IMR-90 (cell line): ENCODE measurements around the gene GSTO1. TPM values are rescaled to one million over a fixed set of nuclear protein-coding genes. Genes with fewer than 3 reads are reported as not detected.
"Not testable (repeated sequence)": the region's sequence is repeated elsewhere in the genome, so short reads cannot be mapped to it uniquely, and the experiment has no call there.

ENCODE experiments used
- ATAC-seq: fragments of 200-7000 bp; cut with Tn5 transposase; 2 replicates; pipeline ENCODE4 v1.9.1; 2020; ENCODE audit warnings: low read depth, mild to moderate bottlenecking, moderate library complexity
- BruUV-seq: library from RNA; stranded (reverse); fragments of 400-500 nt; replicated peaks from 2 replicates; lab custom pipeline; 2021; lab: Mats Ljungman, UMichigan
- CTCF ChIA-PET: fragments of 300-600 bp; formaldehyde crosslinking; extraction: SDS; loops from one replicate; lab custom pipeline; 2021; ENCODE audit warnings: antibody characterized with exemption; lab: Yijun Ruan, JAX
- POLR2A ChIA-PET: fragments of 300-600 bp; sonication (Branson Sonifier 250); formaldehyde crosslinking; loops from one replicate; lab custom pipeline; 2022; ENCODE audit warnings: antibody characterized with exemption; ENCODE audit not compliant: unreplicated experiment; lab: Charles Lee
- DNase-seq: peaks from one replicate; pipeline ENCODE4 v3.0.0; 2013
- H2AFZ ChIP-seq: replicated peaks from 2 replicates; pipeline ENCODE3; 2013; ENCODE audit warnings: low read length, mild to moderate bottlenecking; ENCODE audit not compliant: poor library complexity
- H2AK5ac ChIP-seq: 2 replicates; pipeline ENCODE4 v1.6.1; 2013; ENCODE audit warnings: low read depth, low read length, inconsistent platforms
- H2AK9ac ChIP-seq: replicated peaks from 2 replicates; pipeline ENCODE3; 2013; ENCODE audit warnings: mild to moderate bottlenecking, low read depth, low read length, moderate library complexity; ENCODE audit not compliant: poor library complexity
- H2BK120ac ChIP-seq: 2 replicates; pipeline ENCODE4 v1.6.1; 2013; ENCODE audit warnings: low read depth, low read length, inconsistent platforms
- H2BK15ac ChIP-seq: 3 replicates; pipeline ENCODE4 v1.6.1; 2013; ENCODE audit warnings: low read depth, low read length, inconsistent platforms
- H2BK20ac ChIP-seq: 2 replicates; pipeline ENCODE4 v1.6.1; 2013; ENCODE audit warnings: low read depth, mild to moderate bottlenecking, inconsistent platforms, low read length, moderate library complexity
- H2BK5ac ChIP-seq: 2 replicates; pipeline ENCODE4 v1.6.1; 2013; ENCODE audit warnings: mild to moderate bottlenecking, low read depth, low read length, inconsistent platforms; ENCODE audit not compliant: poor library complexity, severe bottlenecking
- H3K14ac ChIP-seq: replicated peaks from 2 replicates; pipeline ENCODE4 v1.6.1; 2013; ENCODE audit warnings: low read depth, low read length, inconsistent platforms
- H3K18ac ChIP-seq: 2 replicates; pipeline ENCODE4 v1.6.1; 2013; ENCODE audit warnings: low read depth, low read length, control low read depth
- H3K23ac ChIP-seq: 2 replicates; pipeline ENCODE4 v1.6.1; 2013; ENCODE audit warnings: low read depth, low read length, inconsistent platforms
- H3K27ac ChIP-seq: 2 replicates; pipeline ENCODE4 v1.5.1; 2013; ENCODE audit warnings: mild to moderate bottlenecking, control low read depth, low read length; ENCODE audit not compliant: insufficient read depth
- H3K27me3 ChIP-seq: 2 replicates; pipeline ENCODE4 v1.6.1; 2013; ENCODE audit warnings: low read length; ENCODE audit not compliant: control insufficient read depth, insufficient read depth
- H3K36me3 ChIP-seq: 2 replicates; pipeline ENCODE4 v1.6.1; 2013; ENCODE audit warnings: low read length, mixed read lengths; ENCODE audit not compliant: control insufficient read depth, insufficient read depth
- H3K4ac ChIP-seq: 2 replicates; pipeline ENCODE4 v1.6.1; 2013; ENCODE audit warnings: low read depth, low read length, inconsistent platforms
- H3K4me1 ChIP-seq: 2 replicates; pipeline ENCODE4 v1.6.1; 2013; ENCODE audit warnings: low read length, mixed read lengths; ENCODE audit not compliant: control insufficient read depth, insufficient read depth
- H3K4me2 ChIP-seq: 2 replicates; pipeline ENCODE4 v1.6.1; 2013; ENCODE audit warnings: low read depth, mild to moderate bottlenecking, control low read depth, low read length, moderate library complexity
- H3K4me3 ChIP-seq: 2 replicates; pipeline ENCODE4 v1.5.1; 2013; ENCODE audit warnings: low read depth, mild to moderate bottlenecking, control low read depth, low read length, moderate library complexity; ENCODE audit not compliant: insufficient read depth
- H3K56ac ChIP-seq: 2 replicates; pipeline ENCODE4 v1.6.1; 2013; ENCODE audit warnings: low read length, inconsistent platforms; ENCODE audit not compliant: insufficient read depth; ENCODE audit errors: extremely low read depth
- H3K79me1 ChIP-seq, 2 experiments: 2 replicates each; pipeline ENCODE4 v1.6.1; 2013; ENCODE audit warnings: low read length in 2 of 2, inconsistent platforms in 1 of 2, low read depth in 1 of 2
- H3K9ac ChIP-seq: 2 replicates; pipeline ENCODE4 v1.6.1; 2013; ENCODE audit warnings: low read depth, low read length, control low read depth
- H3K9me1 ChIP-seq: 2 replicates; pipeline ENCODE4 v1.6.1; 2013; ENCODE audit warnings: low read length, inconsistent platforms; ENCODE audit not compliant: insufficient read depth
- H3K9me3 ChIP-seq: 2 replicates; pipeline ENCODE4 v1.6.1; 2013; ENCODE audit warnings: low read length; ENCODE audit not compliant: control insufficient read depth, insufficient read depth
- H4K20me1 ChIP-seq: 2 replicates; pipeline ENCODE4 v1.6.1; 2013; ENCODE audit warnings: low read length, inconsistent platforms; ENCODE audit not compliant: insufficient read depth
- H4K5ac ChIP-seq: 2 replicates; pipeline ENCODE4 v1.6.1; 2013; ENCODE audit warnings: mild to moderate bottlenecking, low read depth, low read length, control low read depth
- H4K8ac ChIP-seq, 2 experiments: 2 replicates each; pipeline ENCODE4 v1.6.1; 2013; ENCODE audit warnings: low read depth in 2 of 2, low read length in 2 of 2, control low read depth in 1 of 2, inconsistent platforms in 1 of 2
- H4K91ac ChIP-seq: 2 replicates; pipeline ENCODE4 v1.6.1; 2013; ENCODE audit warnings: low read depth, low read length, inconsistent platforms; ENCODE audit not compliant: insufficient read depth
- WGBS, 2 experiments: methylation state at CpG; one replicate each; pipeline versions ENCODE4 v1.1.5 to v1.1.7; 2013; ENCODE audit warnings: missing lambda C conversion rate in 2 of 2; ENCODE audit not compliant: insufficient read length in 1 of 2; ENCODE audit errors: extremely low coverage in 2 of 2; 5-methylcytosine and 5-hydroxymethylcytosine counted together
- dilution Hi-C: fragments of 300-500 bp; cut with HindIII; formaldehyde crosslinking; loops from one replicate; pipeline ENCODE4 v1.14.3; 2018; ENCODE audit warnings: low sequenced_read_pairs; ENCODE audit not compliant: unreplicated experiment
- in situ Hi-C: fragments of 300-500 bp; cut with MboI; formaldehyde crosslinking; loops from 3 replicates; pipeline ENCODE4 v1.14.3; 2019; ENCODE audit warnings: low sequenced_read_pairs, inconsistent platforms, mixed read lengths
- intact Hi-C: fragments of 100-400 bp; cut with micrococcal nuclease; formaldehyde crosslinking; loops from 2 replicates; pipeline ENCODE4 v1.10.0; 2022
- polyA plus RNA-seq, 3 experiments: library from polyadenylated mRNA; depleted of rRNA; stranded (reverse); fragments of >200 nt; gene quantifications; 2 replicates each; pipeline ENCODE4 v1.2.3, GENCODE V29; 2012; ENCODE audit warnings: low replicate concordance in 1 of 3
- total RNA-seq: library from RNA; depleted of rRNA; stranded (reverse); fragments of >200 nt; gene quantifications from 2 replicates; pipeline ENCODE4 v1.2.3, GENCODE V29; 2012

GSTO1 gene
- total and polyA plus RNA-seq, 2 of the 4 experiments (the other 2 are of a cell fraction), result 186 to 258 TPM

GRCh38 chr10:104248931-104249330 lies 5.8 kb upstream of the GSTO1 start:
- H2BK120ac ChIP-seq, H3K56ac ChIP-seq, H2AK9ac ChIP-seq, POLR2A ChIA-PET, H3K36me3 ChIP-seq, H3K9me1 ChIP-seq, H3K79me1 ChIP-seq, H3K23ac ChIP-seq, H2AFZ ChIP-seq, H3K14ac ChIP-seq, H4K20me1 ChIP-seq, H2AK5ac ChIP-seq, BruUV-seq, H3K9ac ChIP-seq, intact Hi-C loops, H3K4me1 ChIP-seq, H3K18ac ChIP-seq, CTCF ChIA-PET, H3K27me3 ChIP-seq, H3K9me3 ChIP-seq, ATAC-seq, in situ Hi-C loops, H4K91ac ChIP-seq, H4K8ac ChIP-seq, dilution Hi-C loops, H4K5ac ChIP-seq, H2BK15ac ChIP-seq, DNase-seq, H2BK20ac ChIP-seq, H3K4me2 ChIP-seq, H3K4ac ChIP-seq, H3K27ac ChIP-seq, H2BK5ac ChIP-seq, H3K4me3 ChIP-seq: not testable (repeated sequence)
- WGBS, 2 experiments, result 97% methylated on average over 6 of the region's 11 CpGs; no CpG with 5 or more reads in 1 of the 2 experiments
